Peyer's patch (tissue), 4 donors: ENCODE data around the gene UVRAG.

ENCODE experiments used
- POLR2A ChIP-seq, 2 donors: fragments of 450-650 bp; IDR thresholded peaks; one replicate each; pipeline ENCODE4 v1.5.1; 2017; ENCODE audit warnings: antibody characterized with exemption in 2 of 2, mild to moderate bottlenecking in 2 of 2, moderate library complexity in 2 of 2
- TF ChIP-seq, protein P1 (sequence below), 6 experiments: fragments of 450-650 bp in 4 of 6; fragments of 200-600 bp in 2 of 6; sonication (generic) in 1 of 6; IDR thresholded peaks; one replicate each; pipeline ENCODE4 v1.5.1; 2017 to 2019; ENCODE audit warnings: antibody characterized with exemption in 6 of 6, mild to moderate bottlenecking in 3 of 6, moderate library complexity in 1 of 6

DNA sequence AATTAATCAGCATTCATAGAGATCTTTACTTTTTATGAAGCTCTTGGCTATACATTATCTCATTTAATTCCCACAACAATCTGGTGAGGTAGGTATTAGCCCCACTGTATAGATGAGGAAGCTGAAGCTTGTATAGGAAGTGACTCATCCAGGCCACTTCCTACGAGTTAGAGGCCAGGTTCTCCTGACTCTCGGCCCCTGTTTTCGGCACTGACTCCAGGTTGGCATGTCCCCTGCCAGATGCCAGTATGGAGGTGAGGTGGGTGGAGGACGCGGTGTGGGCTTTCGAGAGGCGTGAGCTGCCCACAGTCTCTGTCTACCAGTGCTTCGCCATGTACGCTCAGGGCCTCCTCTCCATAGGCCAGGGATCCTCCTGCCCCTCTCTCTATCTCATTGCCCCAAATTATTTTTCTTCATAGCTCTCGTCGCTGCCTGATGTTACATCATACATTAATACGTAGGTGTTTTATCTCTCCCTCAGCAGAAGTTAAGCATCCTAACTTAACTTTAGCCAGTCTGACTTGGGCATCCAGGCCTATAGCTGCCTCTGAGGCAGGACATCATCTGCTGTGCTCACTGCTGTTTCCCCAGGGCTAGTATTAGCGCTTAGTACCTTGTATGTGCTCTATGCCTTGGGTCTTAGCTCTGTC, 37.4 kb upstream of the UVRAG start:
- TF ChIP-seq, protein P1, sequence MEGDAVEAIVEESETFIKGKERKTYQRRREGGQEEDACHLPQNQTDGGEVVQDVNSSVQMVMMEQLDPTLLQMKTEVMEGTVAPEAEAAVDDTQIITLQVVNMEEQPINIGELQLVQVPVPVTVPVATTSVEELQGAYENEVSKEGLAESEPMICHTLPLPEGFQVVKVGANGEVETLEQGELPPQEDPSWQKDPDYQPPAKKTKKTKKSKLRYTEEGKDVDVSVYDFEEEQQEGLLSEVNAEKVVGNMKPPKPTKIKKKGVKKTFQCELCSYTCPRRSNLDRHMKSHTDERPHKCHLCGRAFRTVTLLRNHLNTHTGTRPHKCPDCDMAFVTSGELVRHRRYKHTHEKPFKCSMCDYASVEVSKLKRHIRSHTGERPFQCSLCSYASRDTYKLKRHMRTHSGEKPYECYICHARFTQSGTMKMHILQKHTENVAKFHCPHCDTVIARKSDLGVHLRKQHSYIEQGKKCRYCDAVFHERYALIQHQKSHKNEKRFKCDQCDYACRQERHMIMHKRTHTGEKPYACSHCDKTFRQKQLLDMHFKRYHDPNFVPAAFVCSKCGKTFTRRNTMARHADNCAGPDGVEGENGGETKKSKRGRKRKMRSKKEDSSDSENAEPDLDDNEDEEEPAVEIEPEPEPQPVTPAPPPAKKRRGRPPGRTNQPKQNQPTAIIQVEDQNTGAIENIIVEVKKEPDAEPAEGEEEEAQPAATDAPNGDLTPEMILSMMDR (IDR thresholded peaks at IDR 0.05) = no peak
- no peak for TF ChIP-seq POLR2A (IDR thresholded peaks at IDR 0.05)
